Suprapubic skin (tissue), 4 donors: ENCODE measurements around the gene CDS2. TPM values are rescaled to one million over a fixed set of nuclear protein-coding genes. Genes with fewer than 3 reads are reported as not detected.

ENCODE experiments used
- DNase-seq, 2 donors: peaks; one replicate each; pipeline ENCODE4 v3.0.0-alpha.2; 2019; ENCODE audit warnings: low spot score in 2 of 2
- H3K27ac ChIP-seq: fragments of 200-600 bp; sonication (generic); one replicate; pipeline ENCODE4 v1.5.1; 2019
- H3K27me3 ChIP-seq: fragments of 200-600 bp; sonication (generic); one replicate; pipeline ENCODE4 v1.5.1; 2019
- H3K36me3 ChIP-seq: fragments of 200-600 bp; sonication (generic); one replicate; pipeline ENCODE4 v1.5.1; 2019
- H3K4me1 ChIP-seq: fragments of 200-600 bp; sonication (generic); one replicate; pipeline ENCODE4 v1.5.1; 2019
- H3K4me3 ChIP-seq: fragments of 200-600 bp; sonication (generic); one replicate; pipeline ENCODE4 v1.5.1; 2019; ENCODE audit warnings: mild to moderate bottlenecking
- H3K9me3 ChIP-seq: fragments of 200-600 bp; sonication (generic); one replicate; pipeline ENCODE4 v1.5.1; 2019
- CTCF ChIP-seq, 2 donors: fragments of 200-600 bp in 1 of 2; fragments of 450-650 bp in 1 of 2; sonication (generic) in 1 of 2; IDR thresholded peaks; one replicate each; pipeline ENCODE4 v1.5.1; 2016 to 2019; ENCODE audit warnings: antibody characterized with exemption in 2 of 2, mild to moderate bottlenecking in 1 of 2, moderate library complexity in 1 of 2
- EP300 ChIP-seq: sonication (generic); formaldehyde crosslinking; IDR thresholded peaks from one replicate; pipeline ENCODE4 v1.6.1; 2017; ENCODE audit warnings: antibody characterized with exemption
- POLR2A ChIP-seq, 2 donors: fragments of 450-650 bp; IDR thresholded peaks; one replicate each; pipeline ENCODE4 v1.6.1; 2017; ENCODE audit warnings: antibody characterized with exemption in 2 of 2, mild to moderate bottlenecking in 2 of 2, moderate library complexity in 2 of 2
- POLR2AphosphoS5 ChIP-seq, 3 donors: sonication (generic); formaldehyde crosslinking; IDR thresholded peaks; one replicate each; pipeline ENCODE4 v1.6.1; 2017; ENCODE audit warnings: antibody characterized with exemption in 3 of 3
- WGBS: methylation state at CpG from one replicate; pipeline ENCODE4 v1.1.5; 2018; 5-methylcytosine and 5-hydroxymethylcytosine counted together
- total RNA-seq, 4 donors: library from RNA; depleted of rRNA; stranded (reverse); fragments of >200 nt; gene quantifications; one replicate each; pipeline ENCODE4 v1.1.0, GENCODE V29; 2016

Gene CDS2
- total RNA-seq, 4 donors from 2014 or later, result 12.3 to 30.3 (median 22.6) TPM

GRCh38 chr20:5164645-5165625, 38.1 kb downstream of the CDS2 start:
- WGBS, result 76% methylated on average over 13 of the region's 13 CpGs
- no peaks in the 10 kb centered on the region for H3K9me3 ChIP-seq
- H3K4me1 ChIP-seq, result peaks cover 36% of the 10 kb centered on the region
- no peak overlapping the region for H3K4me3 ChIP-seq
- DNase-seq, result no peak
- no peak overlapping the region for H3K27ac ChIP-seq
- H3K36me3 ChIP-seq, result no peaks in the 10 kb centered on the region
- no peaks in the 10 kb centered on the region for H3K27me3 ChIP-seq
- TF ChIP-seq EP300 (no peak), POLR2A (IDR thresholded peaks at IDR 0.05) (no peak), CTCF (IDR thresholded peaks at IDR 0.05) (no peak), POLR2AphosphoS5 (IDR thresholded peaks at IDR 0.05) (no peak)

- DNase-seq, result no peak
- no peak overlapping the region for H3K4me3 ChIP-seq
- H3K4me1 ChIP-seq, result peaks cover 50% of the 10 kb centered on the region
- 30% methylated on average over 3 of the region's 3 CpGs for WGBS
- no peak overlapping the region for H3K27ac ChIP-seq
- peaks cover 4% of the 10 kb centered on the region for H3K36me3 ChIP-seq
- H3K9me3 ChIP-seq, result no peaks in the 10 kb centered on the region
- no peaks in the 10 kb centered on the region for H3K27me3 ChIP-seq
- TF ChIP-seq EP300, result no peak
- TF ChIP-seq CTCF (IDR thresholded peaks at IDR 0.05), result no peak
- no peak for TF ChIP-seq POLR2AphosphoS5 (IDR thresholded peaks at IDR 0.05)
- TF ChIP-seq POLR2A (IDR thresholded peaks at IDR 0.05), result no peak
These were observed 42.0 kb downstream of the CDS2 start for GRCh38 chr20:5168651-5169396.

GRCh38 chr20:5170341-5170740, 43.5 kb downstream of the CDS2 start:
- DNase-seq, result no peak
- H3K36me3 ChIP-seq, result peaks cover 4% of the 10 kb centered on the region
- H3K4me3 ChIP-seq, result no peak overlapping the region
- H3K9me3 ChIP-seq, result no peaks in the 10 kb centered on the region
- TF ChIP-seq POLR2AphosphoS5 (IDR thresholded peaks at IDR 0.05), result no peak
- no peak for TF ChIP-seq EP300
- TF ChIP-seq POLR2A (IDR thresholded peaks at IDR 0.05), result no peak
- no peak for TF ChIP-seq CTCF (IDR thresholded peaks at IDR 0.05)
- peaks cover 44% of the 10 kb centered on the region for H3K4me1 ChIP-seq
- WGBS, result 84% methylated on average over 8 of the region's 8 CpGs
- no peak overlapping the region for H3K27ac ChIP-seq
- no peaks in the 10 kb centered on the region for H3K27me3 ChIP-seq

GRCh38 chr20:5171064-5171789, 44.4 kb downstream of the CDS2 start:
- Histone ChIP-seq H3K27me3 (no peaks in the 10 kb centered on the region), H3K27ac (no peak overlapping the region), H3K4me3 (no peak overlapping the region), H3K9me3 (no peaks in the 10 kb centered on the region), H3K4me1 (peaks cover 44% of the 10 kb centered on the region), H3K36me3 (peaks cover 4% of the 10 kb centered on the region)
- WGBS, result 77% methylated on average over 14 of the region's 14 CpGs
- DNase-seq, result no peak
- TF ChIP-seq POLR2A (IDR thresholded peaks at IDR 0.05), result no peak
- TF ChIP-seq CTCF (IDR thresholded peaks at IDR 0.05), result no peak
- no peak for TF ChIP-seq POLR2AphosphoS5 (IDR thresholded peaks at IDR 0.05)
- no peak for TF ChIP-seq EP300
